ENCODE data around the gene ARL14.

Gene ARL14

DNA sequence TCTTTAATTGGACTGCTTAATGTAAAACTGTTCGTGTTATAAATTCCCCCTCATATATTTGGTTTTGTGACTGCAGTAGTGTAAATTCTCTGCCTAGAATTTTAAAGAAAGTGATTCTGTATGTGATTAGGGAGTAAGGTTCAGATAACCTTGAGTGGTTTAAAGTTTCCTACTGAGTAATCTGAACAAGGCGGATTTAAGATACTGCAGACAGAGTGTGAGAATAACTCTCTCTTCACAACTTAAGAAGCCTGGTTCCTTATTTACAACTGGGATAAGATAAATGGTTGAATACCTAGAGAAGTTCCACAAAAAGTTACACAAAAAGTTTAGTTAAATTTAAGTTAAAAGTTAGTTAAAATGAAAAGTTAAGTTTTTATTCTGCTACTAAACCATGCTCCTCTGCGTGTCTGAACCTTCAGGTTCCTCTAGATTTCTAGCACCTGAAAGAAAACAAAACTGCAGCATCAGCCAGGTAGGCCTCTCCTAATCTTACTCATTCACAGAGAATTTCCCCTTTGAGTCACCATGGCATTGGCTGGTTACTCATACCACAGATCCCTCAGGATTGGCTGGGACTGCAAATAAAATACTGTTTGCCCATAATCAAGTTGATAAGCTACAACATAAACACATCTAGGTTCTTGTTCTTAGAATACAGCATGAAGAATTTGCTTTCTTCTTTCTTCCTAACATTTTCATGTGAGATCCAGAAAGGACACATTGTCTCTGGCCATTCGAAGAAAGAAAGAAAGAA lies at the start of gene ARL14:
Gene ARL14, plus strand, starts transcription at position 614 of the 757 bp plus-strand sequence. CDS start 187 bp downstream, outside the sequence.
- DNase-seq (ENCODE audit: low read depth, low spot score) = peak; percentile 88
- peak within 1 kb of the TSS; percentile 89 for H3K27ac ChIP-seq

DNA sequence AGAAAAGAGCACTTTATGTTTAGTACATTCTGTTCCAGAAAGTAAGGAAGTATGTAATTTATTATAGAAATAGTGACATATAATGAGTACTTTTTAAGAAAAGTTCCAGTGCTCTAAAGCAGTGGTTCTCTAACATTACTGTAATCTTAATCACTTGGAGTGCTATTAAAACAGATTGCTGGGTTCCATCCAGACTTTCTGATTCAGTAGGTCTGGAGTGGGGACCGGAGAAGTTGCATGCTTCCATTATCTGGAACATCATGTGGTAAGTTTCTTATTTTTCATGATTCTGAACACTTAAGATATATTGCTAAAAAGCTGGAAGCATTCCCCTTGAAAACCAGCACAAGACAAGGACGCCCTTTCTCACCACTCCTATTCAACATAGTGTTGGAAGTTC lies 47.5 kb upstream of the ARL14 start:
- H3K27ac ChIP-seq = no peak overlapping the region
- no peak for DNase-seq (ENCODE audit: low read depth, low spot score)

DNA sequence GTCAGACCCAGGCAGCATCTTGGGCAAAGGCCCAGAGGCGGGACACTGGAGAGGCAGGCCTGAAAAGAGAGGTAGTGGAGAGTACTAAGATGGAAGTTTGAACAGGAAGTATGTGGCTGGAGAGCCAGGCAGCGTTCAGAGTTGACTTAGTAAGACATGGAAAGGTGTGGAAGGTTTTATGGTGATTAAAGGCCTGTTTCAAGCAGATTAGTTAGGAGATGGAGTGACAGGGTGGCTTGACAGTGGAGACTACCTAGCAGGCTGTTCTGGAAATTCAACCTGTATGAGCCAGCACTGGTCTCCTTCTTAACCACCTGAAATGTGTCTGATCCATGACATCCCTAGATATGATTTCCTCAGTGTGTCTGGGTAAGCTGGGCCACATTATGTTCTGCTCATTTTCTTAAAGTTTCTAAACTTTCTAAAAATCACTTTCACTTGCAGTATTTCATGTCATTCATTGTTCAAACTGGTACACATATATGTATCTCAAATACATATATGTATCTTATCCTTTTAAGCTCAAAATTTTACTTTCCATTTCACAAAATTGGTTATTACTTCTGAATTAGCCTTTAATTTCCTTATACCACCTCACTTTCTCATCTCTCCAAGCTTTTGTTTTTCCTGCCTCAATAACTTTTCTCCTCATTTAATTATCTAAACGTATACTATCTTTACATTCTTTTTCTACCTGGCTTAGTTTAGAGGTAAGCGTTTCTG lies 43.4 kb upstream of the ARL14 start:
- DNase-seq (ENCODE audit: low read depth, low spot score) = no peak
- no peak overlapping the region for H3K27ac ChIP-seq

DNA sequence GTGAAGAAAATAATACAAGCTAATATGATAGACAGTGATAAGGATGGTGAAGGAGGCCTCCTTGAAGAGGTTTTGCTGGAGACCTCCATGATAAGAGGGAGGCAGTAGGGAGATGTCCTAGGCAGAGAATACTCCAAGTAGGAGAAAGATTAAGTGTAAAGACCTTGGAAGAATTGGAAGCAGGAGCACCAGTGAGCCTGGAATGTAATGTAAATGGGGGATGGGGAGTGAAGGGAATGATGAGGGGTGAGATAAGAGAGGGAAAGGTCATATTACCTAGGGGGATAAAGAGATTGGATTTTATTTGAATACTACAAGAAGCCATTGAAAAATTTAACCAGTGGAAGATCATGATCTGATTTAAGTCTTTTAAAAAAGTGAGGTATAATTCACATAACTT lies 41.7 kb upstream of the ARL14 start:
- H3K27ac ChIP-seq = no peak overlapping the region
- no peak for DNase-seq (ENCODE audit: low read depth, low spot score)

DNA sequence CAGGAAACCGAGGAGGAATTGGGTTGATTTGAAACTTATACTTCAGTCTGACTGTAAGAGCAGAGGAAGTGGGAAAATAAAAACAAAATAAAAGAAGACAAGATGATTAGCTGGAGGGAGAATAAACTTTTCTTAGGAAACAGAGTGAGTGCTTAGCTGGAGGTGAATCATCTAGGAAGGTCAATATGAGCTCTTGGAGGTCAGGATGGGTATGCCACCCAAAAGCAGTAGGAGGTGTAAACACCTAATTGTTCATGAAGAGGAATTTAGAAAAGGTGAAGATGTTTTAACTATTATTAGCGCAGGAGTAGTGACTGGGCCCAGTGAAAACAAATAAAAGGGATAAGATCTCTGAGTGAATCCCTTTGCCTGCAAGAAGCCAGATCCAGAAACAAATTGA lies 39.9 kb upstream of the ARL14 start:
- no peak for DNase-seq (ENCODE audit: low read depth, low spot score)
- H3K27ac ChIP-seq = no peak overlapping the region

DNA sequence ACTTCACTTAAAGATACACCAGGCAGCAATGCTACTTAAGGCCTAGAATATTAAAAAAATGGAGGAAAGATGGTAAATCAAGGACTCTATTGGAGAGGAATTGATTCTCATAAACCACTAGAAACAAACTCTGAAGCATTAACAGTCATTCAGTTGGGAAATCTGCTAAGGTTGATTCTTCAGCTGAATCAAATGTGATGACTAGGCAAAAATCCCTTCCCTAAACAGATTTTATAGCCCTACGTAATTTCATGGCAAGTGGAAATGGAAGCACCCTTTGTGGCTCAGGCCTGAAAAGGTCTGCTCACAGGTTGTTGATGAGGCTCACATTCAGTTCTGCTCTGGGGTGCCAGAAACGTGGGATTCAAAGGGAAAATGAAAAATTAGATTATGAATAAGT lies 38.8 kb upstream of the ARL14 start:
- no peak overlapping the region for H3K27ac ChIP-seq
- no peak for DNase-seq (ENCODE audit: low read depth, low spot score)

DNA sequence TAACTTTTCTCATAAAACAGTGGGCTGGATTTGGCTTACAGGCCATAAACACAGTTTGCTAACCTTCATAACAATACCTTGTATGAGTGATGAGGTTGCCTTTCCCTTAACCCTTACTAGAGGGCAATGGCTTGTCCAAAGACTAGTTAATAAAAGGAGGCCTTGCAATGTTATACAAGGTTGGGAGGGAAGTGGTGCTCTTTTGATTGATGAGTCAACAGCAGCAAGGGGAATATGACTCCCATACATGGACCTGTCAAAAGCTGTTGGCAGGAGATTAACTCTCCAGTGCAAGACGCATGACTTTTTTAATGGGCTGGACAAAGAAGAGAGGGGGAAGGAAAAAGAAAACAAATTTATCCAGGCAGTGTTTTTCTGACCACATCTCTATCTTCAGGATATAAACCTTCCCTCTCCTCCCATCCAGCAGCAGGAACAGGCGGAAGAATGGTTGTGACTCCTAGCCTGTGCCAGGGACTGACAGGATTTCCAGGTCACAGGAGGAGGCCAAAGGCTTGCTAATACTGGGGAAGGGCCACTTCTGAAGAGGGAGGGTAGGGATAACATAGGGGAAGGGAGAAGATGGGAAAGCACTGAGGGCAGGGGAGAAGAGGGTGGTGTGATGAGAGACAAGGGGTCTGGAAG lies 35.2 kb upstream of the ARL14 start:
- no peak overlapping the region for H3K27ac ChIP-seq
- peak; percentile 53 for DNase-seq (ENCODE audit: low read depth, low spot score)

DNA sequence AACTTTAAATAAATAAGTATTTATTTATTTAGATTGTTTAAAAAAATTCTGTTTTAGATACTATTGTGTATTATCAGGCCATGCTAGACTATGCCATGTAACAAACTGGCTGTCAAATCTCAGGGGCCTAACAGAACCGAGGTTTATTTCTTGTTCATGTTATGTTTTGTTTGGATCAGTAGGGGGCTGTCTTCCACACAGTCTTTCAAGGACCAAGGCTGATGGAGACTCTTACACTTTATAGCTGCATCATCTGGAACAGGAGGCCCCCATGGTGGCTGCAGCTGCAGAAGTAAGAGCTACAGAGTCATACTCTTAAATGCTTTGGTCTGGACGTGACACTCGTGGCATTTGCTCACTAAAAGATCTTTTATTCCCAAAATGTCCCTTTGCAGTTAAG lies 33.0 kb upstream of the ARL14 start:
- no peak overlapping the region for H3K27ac ChIP-seq
- DNase-seq (ENCODE audit: low read depth, low spot score) = no peak

DNA sequence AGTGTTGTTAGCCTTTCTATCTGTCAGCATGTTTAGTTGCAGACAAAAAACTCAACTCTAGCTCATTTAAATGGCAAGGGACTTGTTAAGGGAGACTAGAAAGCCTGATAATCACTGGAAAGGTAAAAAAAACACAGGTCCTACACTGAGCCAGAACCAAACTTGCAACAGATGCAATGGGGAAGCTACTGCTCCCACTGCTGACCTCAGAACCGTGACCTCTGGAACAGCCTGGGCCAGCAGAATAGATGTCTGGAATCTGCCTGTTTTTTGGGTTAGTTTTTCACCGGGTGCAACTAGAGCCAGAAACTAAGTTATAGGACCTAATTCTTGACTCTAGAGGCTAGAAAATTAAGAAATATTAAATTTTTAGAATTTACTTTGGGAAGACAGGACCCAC lies 32.5 kb upstream of the ARL14 start:
- H3K27ac ChIP-seq = no peak overlapping the region
- DNase-seq (ENCODE audit: low read depth, low spot score) = no peak

DNA sequence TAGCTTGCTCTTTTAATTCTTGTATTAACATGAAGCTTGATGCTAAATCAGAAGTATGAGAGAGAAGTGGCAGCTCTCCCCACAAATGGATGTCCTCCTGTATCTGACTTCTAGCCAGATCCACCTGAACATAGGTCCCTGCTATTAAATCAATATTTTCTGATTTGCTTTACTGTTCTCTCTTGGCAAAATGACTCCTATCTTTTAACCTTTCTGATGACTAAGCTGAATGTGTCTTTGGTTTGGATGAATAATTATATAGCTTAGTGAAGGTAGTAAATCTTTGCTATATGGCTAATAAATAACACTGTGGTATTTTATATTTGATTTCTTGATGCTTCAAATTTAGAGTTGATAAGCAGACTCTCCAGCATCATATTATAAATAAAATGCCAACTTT lies 28.3 kb upstream of the ARL14 start:
- DNase-seq (ENCODE audit: low read depth, low spot score) = no peak
- H3K27ac ChIP-seq = no peak overlapping the region

DNA sequence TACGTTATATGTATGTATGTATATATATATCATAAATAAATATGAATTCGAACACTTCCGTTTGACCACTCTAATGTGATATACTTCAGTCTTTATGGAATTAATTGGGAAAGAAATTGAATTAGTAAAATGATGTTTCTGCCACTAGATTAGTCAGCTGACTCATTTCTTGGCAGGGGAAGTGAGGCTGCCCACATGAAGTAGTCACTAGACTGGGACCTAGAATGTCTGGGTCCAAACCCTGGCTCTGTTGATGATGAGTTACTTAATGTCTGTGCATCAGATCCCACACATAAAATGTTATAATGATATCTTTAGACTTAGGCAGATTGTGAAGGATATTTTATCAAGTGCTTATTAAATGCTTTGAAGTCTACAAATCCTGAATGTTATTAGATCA lies 27.4 kb upstream of the ARL14 start:
- no peak overlapping the region for H3K27ac ChIP-seq
- no peak for DNase-seq (ENCODE audit: low read depth, low spot score)

DNA sequence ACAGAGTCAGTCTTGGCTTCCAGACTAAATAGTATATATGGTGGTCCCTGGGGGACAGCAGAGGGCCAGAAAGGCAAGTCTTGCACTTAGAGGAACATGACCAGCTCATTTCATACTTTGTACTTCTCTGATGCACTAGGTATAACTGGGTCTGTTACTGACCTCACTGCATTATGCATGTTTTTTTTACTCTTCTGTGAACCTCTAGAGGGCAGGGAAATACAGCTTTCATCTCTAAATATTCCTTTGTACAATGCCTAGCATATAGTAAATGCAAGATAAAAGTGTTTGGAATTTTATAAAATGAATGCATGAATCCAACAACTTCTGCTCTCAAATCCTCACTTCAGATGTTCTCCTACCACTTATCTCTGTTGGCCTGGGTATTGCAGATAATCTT lies 23.4 kb upstream of the ARL14 start:
- DNase-seq (ENCODE audit: low read depth, low spot score) = no peak
- no peak overlapping the region for H3K27ac ChIP-seq

DNA sequence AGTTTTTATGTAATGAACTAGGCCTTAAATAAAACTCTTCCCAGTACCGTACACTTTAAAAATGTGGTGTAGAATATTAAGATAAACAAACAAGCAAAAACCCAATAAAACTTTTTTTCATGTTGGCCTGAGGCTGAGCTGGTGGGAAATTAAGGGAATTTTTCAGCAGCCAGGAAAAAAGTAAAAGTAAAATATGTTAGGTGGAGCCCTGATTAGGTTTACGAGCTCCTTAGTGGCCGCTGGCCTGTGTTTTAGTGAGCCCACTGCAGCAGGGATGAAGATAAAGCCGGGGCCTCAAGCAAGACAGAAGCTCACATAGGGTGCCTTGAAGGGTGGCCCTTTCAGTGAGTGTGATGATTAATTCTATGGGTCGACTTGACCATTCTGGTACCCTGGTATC lies 16.1 kb upstream of the ARL14 start:
- H3K27ac ChIP-seq = no peak overlapping the region
- DNase-seq (ENCODE audit: low read depth, low spot score) = no peak

DNA sequence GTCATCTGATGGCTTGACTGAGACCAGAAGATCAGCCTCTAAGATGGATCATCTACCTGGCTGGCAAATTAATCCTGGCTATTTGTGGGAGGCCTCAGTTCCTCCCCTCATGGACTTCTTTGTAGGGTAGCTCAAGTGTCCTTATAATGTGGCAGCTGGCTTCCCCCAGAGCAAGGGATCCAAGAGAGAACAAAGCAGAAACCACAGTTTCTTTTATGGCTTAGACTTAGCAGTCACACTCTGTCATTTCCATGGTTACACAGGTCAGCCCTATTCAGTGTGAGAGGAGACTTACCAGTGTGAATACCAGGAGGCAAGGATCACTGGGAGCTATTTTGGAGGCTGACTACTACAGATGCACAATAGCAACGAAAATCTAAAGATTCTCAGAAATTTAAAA lies 15.3 kb upstream of the ARL14 start:
- DNase-seq (ENCODE audit: low read depth, low spot score) = no peak

DNA sequence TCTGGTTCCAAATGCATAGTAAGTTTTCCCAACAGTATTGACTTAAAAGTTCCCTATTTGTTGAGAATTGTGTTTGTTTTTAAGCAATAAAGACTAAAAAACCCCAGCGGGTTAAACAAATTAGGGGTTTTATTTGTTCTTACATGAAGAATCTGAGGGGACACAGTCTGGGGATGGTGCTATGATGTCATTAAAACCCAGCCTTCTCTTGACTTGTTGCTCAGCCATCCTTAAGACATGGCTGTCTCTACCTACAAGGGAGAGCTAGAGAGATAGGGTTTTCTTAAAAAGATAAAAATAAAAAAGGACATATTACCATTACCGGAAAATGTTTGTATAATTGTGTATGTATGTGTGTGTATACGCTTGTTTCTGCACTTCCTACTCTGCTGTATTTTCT lies 11.7 kb upstream of the ARL14 start:
- no peak for DNase-seq (ENCODE audit: low read depth, low spot score)
- no peak overlapping the region for H3K27ac ChIP-seq

More for the DNA sequence above, 15.3 kb upstream of the ARL14 start:
- H3K27ac ChIP-seq = no peak overlapping the region

DNA sequence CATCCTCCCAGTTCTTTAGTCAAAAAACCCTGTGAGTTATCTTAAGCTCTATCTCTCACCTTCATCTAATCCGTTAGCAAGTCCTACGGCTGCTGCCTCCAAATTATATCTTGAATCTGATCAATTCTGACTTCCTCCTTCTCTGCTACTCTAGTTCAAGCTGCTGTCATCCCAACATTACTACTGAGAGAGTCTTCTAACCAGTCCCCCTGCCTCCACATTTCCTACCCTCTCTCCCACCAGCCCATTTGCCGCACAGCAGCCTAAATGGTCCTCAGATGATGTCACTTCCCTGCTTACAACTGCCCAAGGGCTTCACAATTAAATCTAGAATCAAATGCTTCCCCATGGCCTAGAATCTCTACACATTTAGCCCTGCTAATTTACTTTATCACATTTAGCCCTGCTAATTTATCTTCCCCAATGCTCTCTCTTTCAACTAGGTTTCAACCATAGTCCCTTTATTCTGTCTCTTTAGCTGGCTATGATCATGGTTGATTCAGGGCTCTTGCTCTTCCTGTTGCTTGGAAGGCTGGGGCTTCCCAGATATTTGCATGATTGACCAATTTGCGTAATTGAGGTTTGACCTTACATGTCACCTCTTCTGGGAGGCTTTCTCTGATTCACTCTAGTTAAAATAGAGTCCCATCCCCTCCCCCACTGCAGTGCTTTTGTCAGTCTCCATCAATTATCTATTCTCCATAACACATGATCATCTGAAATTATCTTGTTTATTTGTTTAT lies 11.0 kb upstream of the ARL14 start:
- H3K27ac ChIP-seq = no peak overlapping the region
- no peak for DNase-seq (ENCODE audit: low read depth, low spot score)

DNA sequence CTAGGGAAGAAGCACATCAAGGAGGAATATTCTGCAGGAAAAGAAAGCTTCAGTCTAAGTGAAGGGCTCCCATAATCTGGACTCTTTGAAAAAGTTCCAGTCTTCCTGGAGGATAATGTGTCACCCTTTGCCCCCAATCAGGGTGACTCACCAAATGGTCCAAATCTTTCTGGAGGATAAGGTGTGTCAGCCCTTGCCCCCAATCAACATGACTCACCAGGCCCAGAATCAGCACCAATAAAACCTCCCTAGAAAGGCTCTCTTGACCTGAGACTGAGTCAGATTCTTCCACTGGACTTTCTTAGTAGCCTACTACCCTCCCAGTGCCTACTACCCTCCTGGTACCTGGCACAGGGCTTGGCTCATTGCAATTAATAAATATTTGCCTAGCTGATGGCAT lies 9.5 kb upstream of the ARL14 start:
- no peak for DNase-seq (ENCODE audit: low read depth, low spot score)
- H3K27ac ChIP-seq = no peak overlapping the region

DNA sequence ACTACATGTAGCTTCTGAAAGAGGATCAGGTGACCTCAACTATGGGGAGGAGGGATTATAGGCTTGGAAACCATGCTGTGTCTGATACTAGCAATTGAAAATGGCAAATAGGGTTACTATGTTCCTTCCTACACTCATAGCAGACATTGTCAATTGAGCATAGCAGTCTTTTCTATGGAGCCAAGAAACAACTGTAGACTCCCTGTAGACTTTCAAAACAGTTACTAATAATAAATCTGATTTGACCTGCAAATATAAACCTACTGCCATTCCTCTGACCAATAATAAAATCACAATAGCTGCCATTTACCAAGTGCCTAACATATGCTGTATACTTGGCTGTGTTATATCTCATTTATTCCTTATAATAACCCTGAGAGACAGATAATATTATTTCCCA lies 8.5 kb upstream of the ARL14 start:
- no peak overlapping the region for H3K27ac ChIP-seq
- no peak for DNase-seq (ENCODE audit: low read depth, low spot score)

DNA sequence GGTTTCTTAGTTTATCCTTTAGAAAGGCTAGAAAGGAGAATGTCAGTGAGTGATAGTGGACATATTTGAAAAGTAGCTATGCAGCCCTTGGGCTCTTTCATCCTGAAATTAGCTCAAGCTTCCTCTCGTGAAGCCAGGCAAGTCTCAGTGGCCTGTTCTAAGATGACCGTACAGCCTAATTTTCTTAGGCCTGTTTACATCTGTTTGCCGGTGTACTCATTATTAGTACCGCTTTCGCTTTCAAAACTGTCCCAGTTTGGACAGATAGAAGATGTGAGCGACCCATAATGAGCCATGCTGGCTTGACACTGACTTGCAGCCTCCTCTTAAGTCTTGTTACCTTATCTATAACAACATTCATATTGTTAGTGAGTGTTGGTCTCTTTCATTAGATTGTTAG lies 5.7 kb upstream of the ARL14 start:
- no peak for DNase-seq (ENCODE audit: low read depth, low spot score)

DNA sequence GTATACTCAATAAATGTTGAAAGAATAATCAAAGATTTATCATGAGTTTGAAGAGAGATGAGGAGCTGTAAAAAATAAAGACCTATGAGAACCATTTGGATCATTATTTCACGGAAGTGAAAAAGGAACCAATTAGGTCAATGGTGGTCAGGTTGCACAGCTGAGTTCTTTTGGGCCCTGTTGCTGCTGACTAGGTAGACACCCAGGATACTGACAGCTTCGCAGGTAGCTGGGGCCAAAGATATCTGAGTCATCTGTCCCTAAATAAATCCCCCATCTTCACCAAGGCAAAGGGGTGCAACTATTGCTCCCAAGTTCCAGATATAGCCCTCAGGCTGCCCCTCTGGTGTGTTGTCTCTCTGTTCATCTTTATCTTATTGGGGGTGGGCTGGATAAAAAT lies 5.0 kb upstream of the ARL14 start:
- H3K27ac ChIP-seq = no peak overlapping the region
- DNase-seq (ENCODE audit: low read depth, low spot score) = no peak

More for the DNA sequence above, 5.7 kb upstream of the ARL14 start:
- H3K27ac ChIP-seq = no peak overlapping the region

DNA sequence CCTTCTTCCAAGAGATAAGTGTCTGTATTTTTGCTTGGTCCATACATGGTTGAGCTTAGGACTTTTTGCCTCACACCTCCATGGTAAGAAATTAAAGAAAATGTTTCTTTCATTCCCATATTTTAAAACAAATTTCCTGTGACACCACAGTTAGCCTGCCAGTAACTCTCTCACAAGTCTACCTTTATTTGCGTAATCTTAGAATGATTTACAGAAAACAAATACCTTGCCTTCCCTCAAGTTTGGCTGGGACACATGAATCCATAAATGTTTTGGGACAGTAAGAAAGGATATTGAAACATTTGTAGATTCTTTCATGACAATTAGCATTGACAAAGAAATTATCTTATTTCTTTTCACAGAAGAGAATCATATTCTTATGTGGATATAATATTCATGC lies 3.8 kb upstream of the ARL14 start:
- no peak for DNase-seq (ENCODE audit: low read depth, low spot score)
- no peak overlapping the region for H3K27ac ChIP-seq
